Aorta (tissue), 5 donors: Measurements from ENCODE around the gene FAT1. TPM values are rescaled to one million over a fixed set of nuclear protein-coding genes. Genes with fewer than 3 reads are reported as not detected.

Source experiments
- ATAC-seq: fragments of 200-7000 bp; cut with Tn5 transposase; one replicate; pipeline ENCODE4 v1.9.1; 2022; ENCODE audit warnings: moderate library complexity; ENCODE audit not compliant: low FRiP score
- DNase-seq, 2 donors: peaks; one replicate each; pipeline ENCODE4 v3.0.0-alpha.2; 2020
- H3K27ac ChIP-seq, 2 donors: one replicate each; pipeline ENCODE4 v1.5.1; 2013; ENCODE audit warnings: low read length in 2 of 2, mild to moderate bottlenecking in 2 of 2, moderate library complexity in 2 of 2, control low read depth in 1 of 2, inconsistent platforms in 1 of 2, low read depth in 1 of 2
- H3K27me3 ChIP-seq, 2 donors: one replicate each; pipeline ENCODE4 v1.6.1; 2013; ENCODE audit warnings: control low read depth in 1 of 2, low read length in 1 of 2, mild to moderate bottlenecking in 1 of 2, moderate library complexity in 1 of 2; ENCODE audit not compliant: insufficient read depth in 2 of 2, control insufficient read depth in 1 of 2
- H3K36me3 ChIP-seq, 2 donors: one replicate each; pipeline ENCODE4 v1.6.1; 2013; ENCODE audit warnings: control low read depth in 1 of 2, low read length in 1 of 2, mild to moderate bottlenecking in 1 of 2; ENCODE audit not compliant: insufficient read depth in 2 of 2, control insufficient read depth in 1 of 2
- H3K4me1 ChIP-seq, 2 donors: one replicate each; pipeline ENCODE4 v1.6.1; 2013; ENCODE audit warnings: low read length in 2 of 2, control low read depth in 1 of 2, mild to moderate bottlenecking in 1 of 2, moderate library complexity in 1 of 2; ENCODE audit not compliant: insufficient read depth in 2 of 2, control insufficient read depth in 1 of 2
- H3K4me3 ChIP-seq, 2 donors: one replicate each; pipeline ENCODE4 v1.5.1; 2013; ENCODE audit warnings: low read length in 2 of 2, control low read depth in 1 of 2, mild to moderate bottlenecking in 1 of 2
- H3K9me3 ChIP-seq: one replicate; pipeline ENCODE4 v1.6.1; 2013; ENCODE audit warnings: mild to moderate bottlenecking, low read length; ENCODE audit not compliant: control insufficient read depth
- WGBS, 2 donors: extraction: QIAGEN DNeasy Blood & Tissue Kit; methylation state at CpG; one replicate each; pipeline ENCODE4 v1.1.7; 2013; 5-methylcytosine and 5-hydroxymethylcytosine counted together
- intact Hi-C, 2 donors: fragments of 100-400 bp; cut with DNase I; formaldehyde crosslinking; loops; one replicate each; pipeline versions ENCODE4 v1.14.2 to v1.15.0; 2022
- polyA plus RNA-seq, 2 donors: library from polyadenylated mRNA; stranded (reverse); fragments of 200-250 nt; gene quantifications; one replicate each; pipeline ENCODE4 v1.2.3, GENCODE V29; 2013
- total RNA-seq, 2 donors: library from RNA; stranded (reverse); fragmentation: NEBNext Ultra II Directional; extraction: Animal tissue kit (Norgen Biotek cat#: 25700); gene quantifications; one replicate each; pipeline ENCODE4 v1.2.1, GENCODE V29; 2021
- donor health status: healthy with polysubstance abuse.
- donor health status: Bipolar disorder and iron deficiency.
- donor health status: DM: no; HTN: no; CAD: no.
- donor health status: DM: no; HTN: no; CAD: no.
- donor health status: DM: yes; HTN: yes; CAD: no.

FAT1 gene
- total and polyA plus RNA-seq, 4 donors = 23.5 to 106 (median 68.2) TPM

GRCh38 chr4:186588503-186588902 is 135.2 kb downstream of the FAT1 start:
- H3K9me3 ChIP-seq = no peaks in the 10 kb centered on the region
- no peak overlapping the region for H3K4me3 ChIP-seq
- WGBS, 2 donors = 94 to 96% methylated on average over 20 of the region's 20 CpGs
- no peak for DNase-seq
- ATAC-seq = no peak
- peaks cover 0 to 3% of the 10 kb centered on the region in 2 donors for H3K36me3 ChIP-seq
- intact Hi-C loops = loop anchor here (5.0 kb wide), 2 partner anchors 116 to 291 kb away; no protein-coding TSS in a partner anchor
- H3K4me1 ChIP-seq = no peaks in the 10 kb centered on the region
- H3K27ac ChIP-seq = no peak overlapping the region
- H3K27me3 ChIP-seq = no peaks in the 10 kb centered on the region

DNA sequence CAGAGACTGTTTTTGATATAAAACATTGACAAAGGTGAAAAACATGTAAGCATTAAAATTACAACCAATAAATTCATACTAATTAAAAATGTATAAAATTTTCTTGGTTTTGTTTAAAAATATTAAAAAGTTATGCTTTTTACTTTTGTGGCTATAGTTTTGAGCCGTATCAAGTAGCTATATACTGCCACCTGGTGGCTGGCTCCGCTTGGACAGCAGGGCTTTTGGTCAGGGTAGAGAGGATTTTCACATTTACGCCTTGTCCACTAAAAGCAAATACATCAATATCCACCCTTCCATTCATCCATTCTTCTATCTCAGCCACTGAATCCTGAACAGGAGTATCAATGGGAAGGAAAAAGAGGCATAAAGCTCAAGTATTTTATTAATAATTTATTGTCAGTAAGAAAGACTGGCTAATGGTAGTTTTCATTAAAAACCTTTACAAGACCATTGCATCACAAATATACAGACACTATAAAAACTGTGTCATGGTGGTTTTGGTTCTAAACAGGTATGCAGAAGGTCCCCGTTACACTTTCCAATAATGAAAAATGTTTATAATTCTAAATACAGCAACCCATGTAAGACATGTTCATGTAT is 136.1 kb downstream of the FAT1 start:
- Histone ChIP-seq H3K9me3 (no peaks in the 10 kb centered on the region), H3K27me3 (no peaks in the 10 kb centered on the region), H3K27ac (no peak overlapping the region), H3K4me1 (no peaks in the 10 kb centered on the region), H3K4me3 (no peak overlapping the region), H3K36me3 (peaks cover 0 to 3% of the 10 kb centered on the region in 2 donors)
- peak; percentile 86 for ATAC-seq
- DNase-seq = peak; percentile 73 to 91
- WGBS, 2 donors = 24 to 25% methylated on average over 4 of the region's 4 CpGs
- intact Hi-C loops = loop anchor here (2.0 to 5.0 kb wide), 3 partner anchors 115 to 290 kb away; no protein-coding TSS in a partner anchor

GRCh38 chr4:186586205-186586604 is 137.5 kb downstream of the FAT1 start:
- Histone ChIP-seq H3K27me3 (no peaks in the 10 kb centered on the region), H3K9me3 (no peaks in the 10 kb centered on the region), H3K4me1 (no peaks in the 10 kb centered on the region), H3K27ac (no peak overlapping the region), H3K36me3 (peaks cover 0 to 2% of the 10 kb centered on the region in 2 donors), H3K4me3 (no peak overlapping the region)
- ATAC-seq (no peak), DNase-seq (no peak)
- intact Hi-C loops = loop anchor here (2.0 to 5.0 kb wide), 3 partner anchors 113 to 289 kb away; no protein-coding TSS in a partner anchor
- WGBS, 2 donors = 41 to 44% methylated on average over 8 of the region's 8 CpGs

DNA sequence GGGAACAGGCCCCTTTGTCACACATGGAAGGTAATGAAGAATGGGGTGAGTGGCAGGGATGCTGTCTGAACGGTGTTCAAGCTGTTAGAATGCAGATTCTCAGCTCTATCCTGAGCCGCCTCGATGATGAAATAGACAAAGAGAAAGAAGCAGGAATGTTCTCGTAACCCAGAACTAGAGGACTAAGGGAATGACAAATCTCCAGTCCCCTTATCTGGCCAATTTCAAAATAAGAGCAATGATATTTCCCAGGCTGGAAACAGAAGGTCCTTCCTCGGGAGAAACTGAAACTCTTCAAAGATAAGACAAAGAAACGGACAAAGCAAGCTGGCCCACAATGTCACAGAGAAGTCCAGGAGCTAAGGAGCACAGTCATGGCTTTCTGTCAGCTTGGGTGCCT is 138.7 kb downstream of the FAT1 start:
- Histone ChIP-seq H3K36me3 (peaks cover 0 to 2% of the 10 kb centered on the region in 2 donors), H3K4me3 (no peak overlapping the region), H3K27ac (no peak overlapping the region), H3K9me3 (no peaks in the 10 kb centered on the region), H3K27me3 (no peaks in the 10 kb centered on the region), H3K4me1 (no peaks in the 10 kb centered on the region)
- intact Hi-C loops = loop anchor here (5.0 kb wide), 2 partner anchors 113 to 288 kb away; no protein-coding TSS in a partner anchor
- ATAC-seq (no peak), DNase-seq (no peak)
- WGBS, 2 donors = 58 to 62% methylated on average over 6 of the region's 6 CpGs

DNA sequence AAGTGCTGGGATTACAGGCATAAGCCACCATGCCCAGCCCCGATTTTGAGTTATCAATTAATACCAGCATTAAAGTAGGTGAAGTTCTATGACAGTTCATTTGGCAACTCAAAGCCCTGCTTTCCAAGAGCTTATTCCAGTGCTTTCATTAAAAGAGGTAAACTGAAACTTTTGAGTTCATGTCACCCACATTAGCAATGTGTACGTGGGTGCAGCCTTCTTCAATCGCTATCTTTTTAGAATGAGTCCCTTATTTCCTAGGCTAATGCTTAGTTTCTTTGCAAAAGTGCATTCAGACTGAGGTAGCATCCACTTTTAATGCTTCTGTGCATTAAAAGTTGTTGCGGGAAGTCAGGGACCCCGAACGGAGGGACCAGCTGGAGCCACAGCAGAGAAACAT is 142.2 kb downstream of the FAT1 start:
- ATAC-seq (no peak), DNase-seq (no peak)
- Histone ChIP-seq H3K36me3 (peaks cover 0 to 2% of the 10 kb centered on the region in 2 donors), H3K9me3 (no peaks in the 10 kb centered on the region), H3K27me3 (no peaks in the 10 kb centered on the region), H3K27ac (no peak overlapping the region), H3K4me1 (no peaks in the 10 kb centered on the region), H3K4me3 (no peak overlapping the region)
- intact Hi-C loops = no loop called here
- 91 to 96% methylated on average over 6 of the region's 6 CpGs for WGBS, 2 donors

- DNase-seq (no peak), ATAC-seq (no peak)
- H3K36me3 ChIP-seq = peaks cover 0 to 2% of the 10 kb centered on the region in 2 donors
- intact Hi-C loops = no loop called here
- H3K4me3 ChIP-seq = no peak overlapping the region
- 94 to 100% methylated on average over 1 of the region's 1 CpG for WGBS, 2 donors
- no peaks in the 10 kb centered on the region for H3K27me3 ChIP-seq
- no peaks in the 10 kb centered on the region for H3K9me3 ChIP-seq
- no peak overlapping the region for H3K27ac ChIP-seq
- H3K4me1 ChIP-seq = no peaks in the 10 kb centered on the region
These were observed 143.0 kb downstream of the FAT1 start for GRCh38 chr4:186580669-186581068.

DNA sequence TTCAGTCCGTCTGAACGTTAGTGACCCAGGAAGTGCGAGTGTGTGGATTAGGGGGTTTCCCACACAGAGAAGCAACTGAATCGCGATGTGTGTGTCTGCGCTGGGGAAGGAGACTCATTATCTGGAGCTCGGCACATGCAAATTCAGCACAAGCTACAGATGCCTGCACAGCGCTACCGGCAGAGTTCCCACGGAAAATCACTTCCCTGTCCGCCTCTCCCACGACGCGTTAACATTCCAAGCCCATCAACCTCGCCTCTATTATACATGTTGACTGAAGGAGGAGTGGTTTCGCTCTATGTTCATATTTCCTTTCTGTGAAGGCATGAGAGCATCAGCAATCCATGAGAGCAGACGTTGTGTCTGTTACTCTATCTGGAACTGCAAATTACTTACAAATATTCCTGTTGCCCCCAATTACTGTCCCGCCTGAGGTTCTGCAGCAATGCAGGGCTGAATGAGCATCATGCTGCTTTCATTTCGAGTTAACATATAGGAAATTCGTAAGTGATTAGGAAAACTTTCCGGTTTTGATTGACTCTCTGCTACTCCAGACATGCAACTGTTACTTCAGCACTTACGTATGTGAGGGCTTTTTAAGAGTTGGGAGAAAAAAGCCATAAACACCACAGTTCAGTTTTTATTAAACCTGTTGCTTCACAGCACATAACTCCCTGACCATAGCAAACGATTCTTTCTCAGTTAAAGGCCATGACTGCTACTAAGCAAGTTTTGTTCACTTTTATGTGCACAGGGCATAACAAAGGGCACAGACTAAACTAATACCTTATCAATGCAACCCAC is 153.3 kb downstream of the FAT1 start:
- Histone ChIP-seq H3K36me3 (no peaks in the 10 kb centered on the region), H3K4me3 (peak overlapping the region; percentile 11 to 52), H3K27ac (no peak overlapping the region), H3K27me3 (no peaks in the 10 kb centered on the region), H3K4me1 (no peaks in the 10 kb centered on the region), H3K9me3 (no peaks in the 10 kb centered on the region)
- intact Hi-C loops = no loop called here
- WGBS, 2 donors = 9 to 11% methylated on average over 23 of the region's 23 CpGs
- ATAC-seq (peak; percentile 13), DNase-seq (no peak)

DNA sequence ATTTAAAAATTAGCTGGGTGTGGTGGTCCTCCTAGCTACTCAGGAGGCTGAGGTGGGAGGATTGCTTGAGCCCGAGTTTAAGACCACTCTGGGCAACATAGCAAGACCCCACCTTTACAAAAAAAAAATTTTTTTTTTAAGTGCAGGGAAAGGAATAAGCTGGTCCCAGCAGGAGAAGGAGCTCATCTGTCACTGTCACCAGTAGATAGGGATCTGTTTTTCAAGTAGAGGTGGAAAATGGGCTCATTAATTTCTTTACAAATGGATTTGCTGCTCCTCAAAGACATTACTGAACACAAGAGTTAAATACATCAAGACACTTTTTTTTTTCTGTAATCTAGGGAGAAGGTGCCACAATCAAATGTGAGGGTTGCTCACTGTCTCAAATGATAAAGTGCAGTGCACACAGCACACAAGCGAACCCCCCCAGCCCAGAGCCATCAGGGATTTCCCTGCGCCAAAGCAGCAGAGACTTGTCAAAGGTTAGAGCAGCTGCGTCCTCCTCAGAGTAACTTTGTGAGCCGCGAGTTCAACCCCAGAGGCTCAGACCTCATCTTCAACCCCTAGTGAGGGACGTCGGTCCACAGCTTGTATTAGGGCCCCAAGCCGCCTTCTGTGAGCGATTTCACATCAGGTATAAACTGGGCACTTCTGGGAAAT is 154.0 kb downstream of the FAT1 start:
- Histone ChIP-seq H3K27me3 (no peaks in the 10 kb centered on the region), H3K4me1 (no peaks in the 10 kb centered on the region), H3K9me3 (no peaks in the 10 kb centered on the region), H3K27ac (no peak overlapping the region), H3K4me3 (peak overlapping the region; percentile 11 to 52), H3K36me3 (no peaks in the 10 kb centered on the region)
- WGBS, 2 donors = 29 to 30% methylated on average over 10 of the region's 10 CpGs
- ATAC-seq = peak; percentile 33
- no peak for DNase-seq
- intact Hi-C loops = no loop called here
